Measurements from ENCODE around the gene MTX1.
"Not testable (repeated sequence)": the region's sequence is repeated elsewhere in the genome, so short reads cannot be mapped to it uniquely, and the experiment has no call there.

MTX1 gene

GRCh38 chr1:155241069-155241679 lies 32.7 kb downstream of the MTX1 start:
- DNase-seq (ENCODE audit: extremely low read depth, low read depth) = no peak
- no peak for TF ChIP-seq CTCF (IDR thresholded peaks at IDR 0.05; ENCODE audit: low read depth, low read length)

GRCh38 chr1:155241841-155242264 lies 33.4 kb downstream of the MTX1 start:
- no peak for DNase-seq (ENCODE audit: extremely low read depth, low read depth)
- TF ChIP-seq CTCF (IDR thresholded peaks at IDR 0.05; ENCODE audit: low read depth, low read length) = no peak

- no peak for TF ChIP-seq CTCF (IDR thresholded peaks at IDR 0.05; ENCODE audit: low read depth, low read length)
- no peak for DNase-seq (ENCODE audit: extremely low read depth, low read depth)
These were observed 34.4 kb downstream of the MTX1 start for GRCh38 chr1:155242805-155243358.

- peak; percentile 99 for DNase-seq (ENCODE audit: extremely low read depth, low read depth)
- peak; percentile 11 for TF ChIP-seq CTCF (IDR thresholded peaks at IDR 0.05; ENCODE audit: low read depth, low read length)
These were observed 36.1 kb downstream of the MTX1 start for GRCh38 chr1:155244368-155245162.

GRCh38 chr1:155245163-155245524 lies 36.6 kb downstream of the MTX1 start:
- no peak for TF ChIP-seq CTCF (IDR thresholded peaks at IDR 0.05; ENCODE audit: low read depth, low read length)
- no peak for DNase-seq (ENCODE audit: extremely low read depth, low read depth)

- not testable (repeated sequence) for DNase-seq (ENCODE audit: extremely low read depth, low read depth)
These were observed 38.3 kb downstream of the MTX1 start for GRCh38 chr1:155246796-155247195.

- no peak for TF ChIP-seq CTCF (IDR thresholded peaks at IDR 0.05; ENCODE audit: low read depth, low read length)
- no peak for DNase-seq (ENCODE audit: extremely low read depth, low read depth)
These were observed 39.4 kb downstream of the MTX1 start for GRCh38 chr1:155247667-155248553.

Data from AG09319 (cell line).